Activated CD8-positive, alpha-beta memory T cell treated with anti-CD3 and anti-CD28 coated beads, Interleukin-2, amount 50 U/mL, for 1 hour (primary cell): ENCODE measurements around the gene COX7A1.
"Not testable (repeated sequence)": the region's sequence is repeated elsewhere in the genome, so short reads cannot be mapped to it uniquely, and the experiment has no call there.

ENCODE experiments used
- DNase-seq: peaks from one replicate; pipeline ENCODE4 v3.0.0-alpha.2; 2020; ENCODE audit errors: extremely low read depth

The COX7A1 gene

DNA sequence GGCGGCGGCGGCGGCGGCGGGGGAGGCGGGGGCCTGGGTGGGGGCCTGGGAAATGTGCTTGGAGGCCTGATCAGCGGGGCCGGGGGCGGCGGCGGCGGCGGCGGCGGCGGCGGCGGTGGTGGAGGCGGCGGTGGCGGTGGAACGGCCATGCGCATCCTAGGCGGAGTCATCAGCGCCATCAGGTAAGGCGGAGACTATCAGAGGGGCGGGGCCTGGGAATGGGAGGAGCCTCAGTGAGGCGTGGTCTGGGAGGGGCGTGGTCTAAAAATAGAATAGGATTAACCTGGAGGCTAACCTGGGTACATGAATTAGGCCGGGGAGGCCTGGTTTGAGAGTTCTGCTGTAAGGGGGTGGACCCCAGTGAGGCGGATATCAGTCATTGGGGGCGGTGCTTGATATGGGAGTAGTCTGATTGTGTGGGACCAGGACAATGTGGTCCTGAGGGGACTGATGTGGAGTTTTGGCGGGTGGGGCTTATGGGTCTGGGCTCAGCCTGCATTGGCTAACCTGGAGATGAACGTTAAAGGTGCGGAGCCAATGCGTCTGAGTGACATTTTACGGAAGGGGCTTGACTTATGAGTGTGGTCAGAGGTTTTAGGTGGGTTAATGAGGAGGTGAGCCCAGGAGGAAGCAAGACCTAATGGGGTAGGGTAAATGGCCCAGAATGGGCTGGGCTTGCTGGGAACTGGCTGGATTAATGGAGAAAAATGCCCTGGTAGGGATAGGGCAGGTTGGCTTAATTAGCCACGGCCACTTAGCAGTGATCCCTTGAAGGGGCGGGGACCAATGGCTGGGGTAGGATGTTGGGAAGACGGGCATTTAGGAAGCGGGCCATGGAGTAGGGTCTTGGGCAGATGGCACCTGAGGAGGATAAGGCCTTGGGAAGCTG, 11.0 kb downstream of the COX7A1 start:
- peak; percentile 69 for DNase-seq

DNA sequence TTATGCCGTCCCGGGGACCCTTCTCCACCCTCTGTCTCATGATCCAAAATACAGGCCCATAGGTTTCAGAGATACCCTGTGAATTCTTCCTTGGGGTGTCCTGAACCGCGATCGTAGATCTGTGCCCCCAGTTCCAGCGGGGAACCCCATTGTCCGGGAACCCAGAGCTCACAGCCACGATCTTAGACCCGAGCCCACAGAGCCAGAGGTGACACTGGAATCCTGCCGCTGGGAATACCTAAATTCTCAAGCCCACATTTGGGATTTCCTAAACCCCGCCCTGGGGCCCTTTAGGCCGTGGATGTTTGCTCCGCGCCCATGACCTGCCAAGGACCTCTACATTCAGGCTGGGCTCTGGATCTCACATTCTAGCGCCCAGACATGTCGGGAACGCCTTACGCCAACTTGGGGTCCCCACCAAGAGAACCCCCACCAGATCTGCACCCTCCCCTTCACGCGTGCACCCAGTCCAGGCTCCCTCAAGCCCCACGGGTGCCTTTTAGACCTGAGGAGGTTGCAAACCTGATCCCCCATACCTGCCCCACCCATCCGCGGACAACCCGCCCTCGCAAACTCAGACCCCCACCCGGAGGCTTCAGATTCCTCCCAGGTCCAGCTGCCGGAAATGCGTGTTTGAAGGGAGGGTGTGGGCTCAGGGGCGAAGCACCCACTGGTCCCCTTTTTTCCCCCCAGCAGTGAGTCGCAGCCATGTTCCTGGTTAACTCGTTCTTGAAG, 11.8 kb downstream of the COX7A1 start:
- DNase-seq: no peak

DNA sequence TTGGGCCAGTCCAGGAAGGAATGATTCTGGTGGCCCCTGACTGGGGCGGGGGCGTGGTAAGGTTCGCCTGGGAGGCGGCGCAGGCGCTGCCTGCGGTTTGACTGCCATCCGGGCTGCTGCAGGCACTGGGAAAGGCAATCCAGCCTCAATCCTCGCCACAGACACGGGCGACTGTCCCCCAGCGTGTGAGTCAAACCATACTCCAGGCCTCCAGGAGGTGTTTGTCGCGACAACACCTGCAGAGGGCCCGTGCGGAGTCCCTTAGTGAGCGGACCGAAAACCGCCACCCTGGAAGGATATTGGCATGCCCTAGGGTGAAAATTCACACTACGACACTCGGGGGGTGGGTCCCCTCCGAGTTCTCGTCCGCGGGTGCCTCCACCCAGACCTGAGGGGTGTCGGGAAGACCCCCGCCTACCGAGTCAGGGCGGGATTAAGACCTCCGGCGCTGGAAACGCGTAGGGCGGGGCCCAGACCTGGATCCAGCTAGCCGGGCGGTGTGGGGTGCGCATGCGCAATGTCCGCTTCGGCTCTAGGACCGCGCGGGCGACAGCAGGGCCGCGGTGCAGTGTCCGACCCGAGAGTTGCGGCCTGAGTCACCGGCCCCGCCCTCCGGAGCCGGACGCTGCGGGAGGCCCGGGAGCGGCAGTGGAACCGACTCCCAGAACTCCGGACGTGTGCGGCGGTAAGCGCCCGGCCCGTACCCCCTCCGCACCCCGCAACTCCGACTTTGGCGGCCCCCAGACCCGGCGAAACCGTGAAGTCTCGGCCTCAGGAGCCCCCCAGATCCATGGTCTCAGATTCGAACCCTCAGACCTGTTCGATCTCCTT, 12.6 kb downstream of the COX7A1 start, which contains the start of gene CAPNS1:
Gene CAPNS1, plus strand, starts transcription at position 594 of the 831 bp plus-strand sequence. CDS start 946 bp downstream, outside the sequence.
- peak; percentile 73 for DNase-seq

DNA sequence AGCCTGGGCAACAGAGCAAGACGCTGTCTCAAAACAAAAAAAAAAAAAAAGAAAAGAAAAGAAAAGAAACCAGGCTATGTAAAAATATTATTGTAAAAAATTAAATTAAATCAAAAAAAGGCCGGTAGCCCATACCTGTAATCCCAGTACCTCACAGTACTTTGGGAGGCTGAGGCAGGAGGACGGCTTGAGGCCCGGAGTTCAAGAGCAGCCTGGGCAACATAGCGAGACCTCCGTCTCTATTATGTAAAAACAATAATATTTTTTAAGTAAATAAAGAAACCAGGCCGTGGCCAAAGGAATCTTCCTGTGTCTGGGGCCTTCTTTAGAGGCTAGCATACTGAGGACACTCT, 13.2 kb downstream of the COX7A1 start:
- no peak for DNase-seq

- no peak for DNase-seq
These were observed 15.1 kb downstream of the COX7A1 start for GRCh38 chr19:36136964-36137686.

GRCh38 chr19:36134867-36135266, 17.4 kb downstream of the COX7A1 start:
- DNase-seq: not testable (repeated sequence)

- not testable (repeated sequence) for DNase-seq
These were observed 21.0 kb downstream of the COX7A1 start for GRCh38 chr19:36131221-36131620.

GRCh38 chr19:36128392-36128736, 23.9 kb downstream of the COX7A1 start:
- no peak for DNase-seq

- DNase-seq: no peak
These were observed 26.7 kb downstream of the COX7A1 start for GRCh38 chr19:36125557-36125956.

DNA sequence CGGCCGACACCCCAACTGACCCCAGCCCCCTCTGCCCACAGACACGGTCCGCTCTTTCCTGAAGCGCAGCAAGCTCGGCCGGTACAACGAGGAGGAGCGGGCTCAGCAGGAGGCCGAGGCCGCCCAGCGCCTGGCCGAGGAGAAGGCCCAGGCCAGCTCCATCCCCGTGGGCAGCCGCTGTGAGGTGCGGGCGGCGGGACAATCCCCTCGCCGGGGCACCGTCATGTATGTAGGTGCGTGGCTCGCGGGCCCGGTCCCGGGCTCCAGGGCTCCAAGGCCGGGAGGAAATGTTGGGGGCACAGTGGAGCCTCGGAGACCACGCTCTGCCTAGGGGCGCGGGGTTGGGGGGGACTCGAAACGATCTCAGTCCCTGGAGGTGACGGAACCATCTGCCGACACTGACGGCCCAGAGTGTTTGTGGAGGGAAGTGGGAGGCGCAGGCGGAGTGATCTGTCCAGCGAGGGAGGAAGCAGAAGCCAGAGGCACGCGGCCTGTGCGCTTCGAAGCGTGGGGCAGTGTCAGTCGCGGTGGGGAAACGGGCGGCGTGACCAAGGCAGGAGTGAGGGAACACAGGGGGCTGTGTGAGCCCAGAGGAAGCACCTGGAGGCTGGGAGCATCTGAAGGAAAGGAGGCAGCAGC, 30.6 kb downstream of the COX7A1 start:
- no peak for DNase-seq

- DNase-seq: no peak
These were observed 31.3 kb downstream of the COX7A1 start for GRCh38 chr19:36120984-36121358.

DNA sequence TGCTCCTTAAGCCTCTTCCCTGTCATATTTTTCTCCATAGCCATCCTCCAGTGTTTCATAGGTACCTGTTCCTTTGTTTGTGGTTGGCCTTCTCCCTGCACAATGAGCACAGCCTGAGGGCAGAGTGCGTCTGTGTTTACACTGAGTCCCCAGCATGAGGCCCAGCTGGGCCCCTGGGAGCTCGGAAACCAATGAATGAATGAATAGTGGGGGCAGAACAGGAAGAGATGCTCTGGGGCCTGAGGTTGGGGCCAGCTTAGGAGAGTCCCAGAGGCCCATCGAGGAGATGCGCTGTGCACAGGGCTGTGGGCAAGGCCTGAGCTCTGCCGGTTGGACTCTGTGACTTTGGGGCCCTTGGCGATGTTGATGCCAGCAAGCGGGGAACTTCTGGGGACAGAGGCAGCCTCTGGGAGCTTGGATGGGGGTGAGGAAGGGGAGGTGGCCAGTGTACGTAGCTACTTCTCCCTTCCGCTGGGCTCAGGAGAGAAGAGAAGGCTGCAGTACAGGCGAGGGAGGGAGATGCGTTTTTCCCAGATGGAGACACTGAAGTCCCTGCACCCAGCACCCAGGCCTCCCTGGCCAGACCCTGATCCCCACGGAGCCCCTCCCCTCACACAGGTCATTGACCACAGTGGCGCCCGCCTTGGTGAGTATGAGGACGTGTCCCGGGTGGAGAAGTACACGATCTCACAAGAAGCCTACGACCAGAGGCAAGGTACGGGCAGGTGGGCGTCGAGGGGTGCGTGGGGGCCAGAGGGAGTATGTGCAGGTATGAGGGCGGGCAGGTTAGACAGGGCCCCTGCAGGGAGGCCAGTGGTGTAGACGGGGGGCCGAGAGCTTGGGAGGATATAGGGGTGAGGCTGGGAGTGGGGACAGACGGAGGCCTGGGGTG, 31.9 kb downstream of the COX7A1 start:
- no peak for DNase-seq

DNA sequence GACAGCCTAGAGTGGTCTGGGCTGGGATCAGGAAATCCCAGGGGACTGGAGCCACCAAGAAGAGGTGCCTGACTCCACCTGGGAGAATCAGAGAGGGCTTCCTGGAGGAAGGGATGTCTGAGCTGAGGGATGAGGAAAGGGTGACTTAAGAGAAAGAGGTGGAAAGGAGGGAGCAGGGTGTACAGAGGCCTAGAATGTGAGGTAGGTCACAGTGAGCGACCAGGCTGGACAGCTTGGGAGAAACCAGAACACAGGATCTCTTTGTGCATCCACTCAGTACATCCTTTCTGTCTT, 36.0 kb downstream of the COX7A1 start:
- DNase-seq: no peak

- peak; percentile 77 for DNase-seq
These were observed 36.5 kb downstream of the COX7A1 start, which contains the start of gene TBCB for GRCh38 chr19:36115453-36116343. TSS of gene TBCB (plus strand) at chr19:36115468. CDS start at chr19:36115561, 93 bp downstream.

DNA sequence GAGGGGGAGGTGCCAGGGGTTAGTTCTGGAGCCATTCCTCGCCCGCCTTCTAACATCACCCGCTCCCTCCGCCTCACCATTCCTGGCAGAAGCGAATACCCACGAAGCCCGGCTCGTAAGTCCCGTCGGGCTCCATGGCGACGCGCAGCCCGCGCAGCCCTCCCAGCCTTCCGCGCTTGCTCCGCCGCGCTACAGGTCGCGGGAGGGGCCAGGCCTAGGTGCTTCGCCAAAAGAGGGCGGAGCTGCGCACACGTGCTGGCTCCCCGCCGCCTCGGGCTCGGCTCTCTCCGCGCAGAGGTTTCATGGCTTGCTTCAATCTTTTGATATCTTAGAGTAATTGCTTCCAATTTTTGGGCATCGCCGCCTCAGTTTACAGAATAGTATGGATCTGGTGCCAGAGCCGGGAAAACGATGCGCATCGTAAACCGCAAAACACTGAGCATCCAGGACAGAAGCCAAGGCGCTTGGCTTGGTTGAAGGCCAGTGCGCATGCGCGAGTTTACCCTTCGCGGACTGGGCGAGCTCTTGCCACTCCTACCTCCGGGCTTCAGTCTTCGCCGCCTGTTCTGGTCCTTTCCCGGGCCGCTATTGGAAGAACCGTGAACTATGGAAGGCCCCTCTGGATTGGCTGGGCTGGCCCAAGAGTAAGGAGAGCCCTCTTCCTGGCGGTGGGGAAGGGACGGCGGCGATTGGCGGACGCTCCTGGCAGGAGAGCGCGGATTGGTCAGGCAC, 37.4 kb downstream of the COX7A1 start, which contains the start of gene POLR2I:
Gene POLR2I, minus strand, starts transcription at position 155 of the 732 bp plus-strand sequence. Its CDS starts 19 bp downstream, at position 136.
- peak; percentile 99 for DNase-seq

- no peak for DNase-seq
These were observed 38.1 kb downstream of the COX7A1 start for GRCh38 chr19:36113894-36114720.

GRCh38 chr19:36113425-36113824, 38.8 kb downstream of the COX7A1 start:
- no peak for DNase-seq
